Measurements from ENCODE around the gene RTKN. TPM values are rescaled to one million over a fixed set of nuclear protein-coding genes. Genes with fewer than 3 reads are reported as not detected.
A peak's percentile ranks its signal among the peaks of the same experiment; 100 is the strongest.
"Not testable (repeated sequence)": the region's sequence is repeated elsewhere in the genome, so short reads cannot be mapped to it uniquely, and the experiment has no call there.

Gene RTKN
- polyA plus RNA-seq: 10 to 100 TPM; 20.2 to 20.8 TPM

DNA sequence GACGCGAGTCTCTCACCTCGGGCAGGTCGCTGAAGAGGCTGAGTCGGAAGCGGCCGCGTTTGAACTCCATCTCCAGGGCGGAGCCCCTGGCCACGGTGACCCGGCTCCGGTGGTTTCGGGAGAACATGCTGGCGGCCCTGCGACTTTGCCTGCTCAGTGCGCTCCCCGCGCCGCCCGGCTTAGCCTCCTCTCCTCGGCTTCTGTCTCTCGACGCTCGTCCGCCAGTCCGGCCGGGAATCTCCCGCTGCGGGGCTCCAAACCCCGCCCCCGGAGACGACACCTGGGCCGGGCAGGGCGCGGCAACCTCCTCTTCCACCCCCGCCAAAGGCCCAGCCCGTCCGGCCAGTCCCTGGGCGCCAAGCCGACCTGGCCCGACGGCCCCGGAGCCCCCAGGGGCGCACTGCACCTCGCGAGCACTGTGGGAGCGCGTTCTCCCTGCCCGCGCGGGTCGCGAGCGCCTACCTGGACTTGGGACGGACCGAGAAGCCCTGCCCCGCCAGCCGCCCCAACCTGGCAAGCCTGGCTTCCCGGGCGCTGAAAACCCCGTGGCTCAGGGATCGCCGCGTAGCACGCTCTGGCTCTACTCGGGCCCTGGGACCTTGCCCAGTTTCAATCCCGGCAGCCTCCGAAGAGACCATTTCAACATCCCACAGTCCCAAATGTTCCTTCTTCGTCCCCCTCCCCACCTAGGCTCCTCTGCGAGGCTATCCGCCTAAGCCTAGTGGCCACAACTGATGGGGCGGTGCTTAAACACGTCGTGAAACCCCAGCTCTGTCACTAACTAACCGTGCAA lies at the start of gene RTKN:
TSS of gene RTKN (minus strand) at position 248 of the 793 bp plus-strand sequence. CDS start at position 127, 121 bp downstream.
- Histone ChIP-seq H3K36me3 (ENCODE audit: control insufficient read depth in 2 of 2, insufficient read depth in 2 of 2, low read length in 1 of 2) (peaks cover 0 to 2% of the 10 kb centered on the region in 2 donors), H3K27ac (ENCODE audit: low read depth in 2 of 2, low read length in 1 of 2) (peak within 1 kb of the TSS; percentile 82 to 88), H3K4me3 (ENCODE audit: low read depth in 1 of 2, low read length in 2 of 2) (peak within 1 kb of the TSS; percentile 55 to 63), H3K27me3 (ENCODE audit: control insufficient read depth in 1 of 2, insufficient read depth in 2 of 2, low read length in 2 of 2) (no peaks in the 10 kb centered on the region), H3K4me1 (ENCODE audit: control insufficient read depth in 2 of 2, insufficient read depth in 2 of 2, low read length in 1 of 2) (peaks cover 12 to 13% of the 10 kb centered on the region in 2 donors), H3K9me3 (ENCODE audit: control insufficient read depth in 2 of 2, insufficient read depth in 1 of 2, low read depth in 1 of 2, low read length in 1 of 2) (no peaks in the 10 kb centered on the region)
- WGBS, 2 donors: 12 to 19% methylated on average over 72 to 75 of the region's 75 CpGs

- Histone ChIP-seq H3K36me3 (ENCODE audit: control insufficient read depth in 2 of 2, insufficient read depth in 2 of 2, low read length in 1 of 2) (peaks cover 20 to 38% of the 10 kb centered on the region in 2 donors), H3K27me3 (ENCODE audit: control insufficient read depth in 1 of 2, insufficient read depth in 2 of 2, low read length in 2 of 2) (no peaks in the 10 kb centered on the region), H3K4me3 (ENCODE audit: low read depth in 1 of 2, low read length in 2 of 2) (no peak overlapping the region), H3K9me3 (ENCODE audit: control insufficient read depth in 2 of 2, insufficient read depth in 1 of 2, low read depth in 1 of 2, low read length in 1 of 2) (no peaks in the 10 kb centered on the region), H3K27ac (ENCODE audit: low read depth in 2 of 2, low read length in 1 of 2) (no peak overlapping the region), H3K4me1 (ENCODE audit: control insufficient read depth in 2 of 2, insufficient read depth in 2 of 2, low read length in 1 of 2) (no peaks in the 10 kb centered on the region)
- 93 to 95% methylated on average over 9 of the region's 9 CpGs for WGBS, 2 donors
Measured at GRCh38 chr2:74489906-74490305, 48.2 kb upstream of the RTKN start.

- Histone ChIP-seq H3K4me1 (ENCODE audit: control insufficient read depth in 2 of 2, insufficient read depth in 2 of 2, low read length in 1 of 2) (no peaks in the 10 kb centered on the region), H3K27me3 (ENCODE audit: control insufficient read depth in 1 of 2, insufficient read depth in 2 of 2, low read length in 2 of 2) (no peaks in the 10 kb centered on the region), H3K4me3 (ENCODE audit: low read depth in 1 of 2, low read length in 2 of 2) (no peak overlapping the region), H3K27ac (ENCODE audit: low read depth in 2 of 2, low read length in 1 of 2) (no peak overlapping the region), H3K36me3 (ENCODE audit: control insufficient read depth in 2 of 2, insufficient read depth in 2 of 2, low read length in 1 of 2) (peaks cover 20 to 38% of the 10 kb centered on the region in 2 donors), H3K9me3 (ENCODE audit: control insufficient read depth in 2 of 2, insufficient read depth in 1 of 2, low read depth in 1 of 2, low read length in 1 of 2) (no peaks in the 10 kb centered on the region)
- 78 to 89% methylated on average over 9 of the region's 9 CpGs for WGBS, 2 donors
Measured at GRCh38 chr2:74488643-74489481, 47.1 kb upstream of the RTKN start.

DNA sequence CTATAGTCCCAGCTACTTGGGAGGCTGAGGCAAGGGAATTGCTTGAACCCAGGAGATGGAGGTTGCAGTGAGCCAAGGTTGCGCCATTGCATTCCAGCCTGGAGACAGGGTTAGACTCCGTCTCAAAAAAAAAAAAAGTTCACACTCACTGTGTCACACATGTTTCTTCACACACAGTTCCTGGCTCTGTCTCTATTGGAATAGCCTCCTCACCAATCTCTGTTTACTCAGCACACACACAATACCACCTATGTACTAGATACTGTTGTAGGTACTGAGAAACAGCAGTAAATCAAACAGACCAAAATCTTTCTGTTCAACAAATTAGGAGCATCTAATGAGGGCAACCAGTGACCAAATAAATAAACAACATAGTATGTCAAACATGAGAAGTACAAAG lies 44.4 kb upstream of the RTKN start:
- Histone ChIP-seq H3K27ac (ENCODE audit: low read depth in 2 of 2, low read length in 1 of 2) (no peak overlapping the region), H3K4me1 (ENCODE audit: control insufficient read depth in 2 of 2, insufficient read depth in 2 of 2, low read length in 1 of 2) (peaks cover 8 to 9% of the 10 kb centered on the region in 2 donors), H3K36me3 (ENCODE audit: control insufficient read depth in 2 of 2, insufficient read depth in 2 of 2, low read length in 1 of 2) (peaks cover 6 to 15% of the 10 kb centered on the region in 2 donors), H3K9me3 (ENCODE audit: control insufficient read depth in 2 of 2, insufficient read depth in 1 of 2, low read depth in 1 of 2, low read length in 1 of 2) (no peaks in the 10 kb centered on the region), H3K27me3 (ENCODE audit: control insufficient read depth in 1 of 2, insufficient read depth in 2 of 2, low read length in 2 of 2) (no peaks in the 10 kb centered on the region), H3K4me3 (ENCODE audit: low read depth in 1 of 2, low read length in 2 of 2) (no peak overlapping the region)
- 85 to 96% methylated on average over 2 of the region's 2 CpGs for WGBS, 2 donors

DNA sequence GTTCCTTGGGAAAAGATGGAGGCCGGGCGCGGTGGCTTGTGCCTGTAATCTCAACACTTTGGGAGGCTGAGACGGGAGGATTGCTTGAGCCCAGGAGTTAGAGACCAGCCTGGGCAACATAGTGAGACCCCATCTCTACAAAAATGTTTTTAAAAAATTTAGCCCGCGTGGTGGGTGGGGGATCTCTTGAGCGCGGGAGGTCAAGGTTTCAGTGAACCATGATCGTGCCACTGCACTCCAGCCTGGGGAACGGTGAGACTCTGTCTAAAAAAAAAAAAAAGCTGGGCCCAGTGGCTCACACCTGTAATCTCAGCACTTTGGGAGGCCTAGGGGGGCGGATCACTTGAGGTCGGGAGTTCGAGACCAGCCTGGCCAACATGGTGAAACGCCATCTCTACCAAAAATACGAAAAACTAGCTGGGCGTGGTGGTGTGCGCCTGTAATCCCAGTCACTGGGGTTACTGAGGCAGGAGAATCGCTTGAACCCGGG lies 42.0 kb upstream of the RTKN start:
- not testable (repeated sequence) for H3K36me3 ChIP-seq (ENCODE audit: control insufficient read depth in 2 of 2, insufficient read depth in 2 of 2, low read length in 1 of 2); H3K27me3 ChIP-seq (ENCODE audit: control insufficient read depth in 1 of 2, insufficient read depth in 2 of 2, low read length in 2 of 2); H3K9me3 ChIP-seq (ENCODE audit: control insufficient read depth in 2 of 2, insufficient read depth in 1 of 2, low read depth in 1 of 2, low read length in 1 of 2)
- Histone ChIP-seq H3K4me3 (ENCODE audit: low read depth in 1 of 2, low read length in 2 of 2) (peak overlapping the region in 1 of 2 donors; percentile 76), H3K4me1 (ENCODE audit: control insufficient read depth in 2 of 2, insufficient read depth in 2 of 2, low read length in 1 of 2) (peaks cover 13% of the 10 kb centered on the region in 2 donors), H3K27ac (ENCODE audit: low read depth in 2 of 2, low read length in 1 of 2) (peak overlapping the region in 1 of 2 donors; percentile 98)
- WGBS, 2 donors: 72 to 81% methylated on average over 19 of the region's 19 CpGs

- Histone ChIP-seq H3K4me3 (ENCODE audit: low read depth in 1 of 2, low read length in 2 of 2) (peak within 1 kb of the TSS; percentile 76 to 84), H3K36me3 (ENCODE audit: control insufficient read depth in 2 of 2, insufficient read depth in 2 of 2, low read length in 1 of 2) (peaks cover 0 to 5% of the 10 kb centered on the region in 2 donors), H3K27me3 (ENCODE audit: control insufficient read depth in 1 of 2, insufficient read depth in 2 of 2, low read length in 2 of 2) (no peaks in the 10 kb centered on the region), H3K4me1 (ENCODE audit: control insufficient read depth in 2 of 2, insufficient read depth in 2 of 2, low read length in 1 of 2) (peaks cover 13% of the 10 kb centered on the region in 2 donors), H3K9me3 (ENCODE audit: control insufficient read depth in 2 of 2, insufficient read depth in 1 of 2, low read depth in 1 of 2, low read length in 1 of 2) (no peaks in the 10 kb centered on the region), H3K27ac (ENCODE audit: low read depth in 2 of 2, low read length in 1 of 2) (peak within 1 kb of the TSS; percentile 88 to 98)
- WGBS, 2 donors: 1% methylated on average over 49 to 50 of the region's 50 CpGs
Measured at GRCh38 chr2:74482801-74483674, 41.3 kb upstream of the RTKN start, which contains the start of the genes CCDC142 and TTC31. Gene CCDC142, minus strand, starts transcription at chr2:74482998. Its CDS starts 161 bp downstream, at chr2:74482837. Gene TTC31, plus strand, starts transcription at chr2:74483081. Its CDS starts 15 bp downstream, at chr2:74483096.

- Histone ChIP-seq H3K4me1 (ENCODE audit: control insufficient read depth in 2 of 2, insufficient read depth in 2 of 2, low read length in 1 of 2) (peaks cover 13% of the 10 kb centered on the region in 2 donors), H3K9me3 (ENCODE audit: control insufficient read depth in 2 of 2, insufficient read depth in 1 of 2, low read depth in 1 of 2, low read length in 1 of 2) (no peaks in the 10 kb centered on the region), H3K27ac (ENCODE audit: low read depth in 2 of 2, low read length in 1 of 2) (peak overlapping the region; percentile 81 to 98), H3K4me3 (ENCODE audit: low read depth in 1 of 2, low read length in 2 of 2) (peak overlapping the region; percentile 76 to 84), H3K27me3 (ENCODE audit: control insufficient read depth in 1 of 2, insufficient read depth in 2 of 2, low read length in 2 of 2) (no peaks in the 10 kb centered on the region), H3K36me3 (ENCODE audit: control insufficient read depth in 2 of 2, insufficient read depth in 2 of 2, low read length in 1 of 2) (peaks cover 0 to 7% of the 10 kb centered on the region in 2 donors)
- 1% methylated on average over 73 to 80 of the region's 80 CpGs for WGBS, 2 donors
Measured at GRCh38 chr2:74481961-74482800, 40.4 kb upstream of the RTKN start.

DNA sequence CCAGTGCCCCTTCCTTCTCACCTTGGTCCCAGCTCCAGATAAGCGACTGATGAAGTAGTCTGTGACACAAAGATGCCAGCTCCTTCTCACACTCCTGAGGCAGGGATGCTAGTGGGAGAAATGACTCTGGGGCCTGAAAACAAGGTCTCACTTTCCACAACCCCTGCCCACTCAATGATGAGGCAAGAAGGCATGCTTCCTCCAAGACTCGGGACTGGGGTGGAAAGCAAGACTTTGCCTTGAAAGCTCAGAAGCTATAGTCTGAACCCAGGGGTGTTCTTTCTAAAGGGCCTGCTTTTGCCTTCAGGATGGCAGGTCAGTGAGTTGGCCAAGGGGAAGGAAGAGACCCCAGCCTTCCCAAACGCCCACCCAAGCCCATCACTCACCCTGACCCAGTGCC lies 39.7 kb upstream of the RTKN start:
- Histone ChIP-seq H3K27me3 (ENCODE audit: control insufficient read depth in 1 of 2, insufficient read depth in 2 of 2, low read length in 2 of 2) (no peaks in the 10 kb centered on the region), H3K27ac (ENCODE audit: low read depth in 2 of 2, low read length in 1 of 2) (no peak overlapping the region), H3K4me1 (ENCODE audit: control insufficient read depth in 2 of 2, insufficient read depth in 2 of 2, low read length in 1 of 2) (peaks cover 13% of the 10 kb centered on the region in 2 donors), H3K36me3 (ENCODE audit: control insufficient read depth in 2 of 2, insufficient read depth in 2 of 2, low read length in 1 of 2) (peaks cover 0 to 7% of the 10 kb centered on the region in 2 donors), H3K4me3 (ENCODE audit: low read depth in 1 of 2, low read length in 2 of 2) (peak overlapping the region; percentile 76 to 84), H3K9me3 (ENCODE audit: control insufficient read depth in 2 of 2, insufficient read depth in 1 of 2, low read depth in 1 of 2, low read length in 1 of 2) (no peaks in the 10 kb centered on the region)
- 46 to 54% methylated on average over 3 of the region's 3 CpGs for WGBS, 2 donors
